ENCODE measurements around the gene MPC2.

DNA sequence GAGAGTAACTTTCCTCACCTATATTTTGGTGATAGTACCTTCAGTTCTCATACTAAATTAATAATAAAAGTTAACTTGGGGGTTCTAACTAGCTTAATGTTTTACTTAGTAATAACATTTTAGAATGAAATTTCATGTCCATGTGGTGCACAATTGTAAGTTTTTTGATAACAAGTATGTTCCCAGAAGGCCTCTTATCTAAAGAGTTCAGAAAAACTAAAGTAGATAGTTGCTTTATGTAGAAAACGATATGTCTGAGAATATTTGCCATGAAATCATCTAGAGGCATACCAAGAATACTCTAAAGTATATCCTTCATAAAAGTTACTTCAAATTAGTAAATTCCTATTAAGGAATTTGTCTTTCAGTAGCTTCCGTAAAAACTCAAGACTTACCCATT is 12.8 kb downstream of the MPC2 start:
- TF ChIP-seq GABPA (IDR thresholded peaks at IDR 0.05; ENCODE audit: low read depth), result no peak
- TF ChIP-seq, protein P1, sequence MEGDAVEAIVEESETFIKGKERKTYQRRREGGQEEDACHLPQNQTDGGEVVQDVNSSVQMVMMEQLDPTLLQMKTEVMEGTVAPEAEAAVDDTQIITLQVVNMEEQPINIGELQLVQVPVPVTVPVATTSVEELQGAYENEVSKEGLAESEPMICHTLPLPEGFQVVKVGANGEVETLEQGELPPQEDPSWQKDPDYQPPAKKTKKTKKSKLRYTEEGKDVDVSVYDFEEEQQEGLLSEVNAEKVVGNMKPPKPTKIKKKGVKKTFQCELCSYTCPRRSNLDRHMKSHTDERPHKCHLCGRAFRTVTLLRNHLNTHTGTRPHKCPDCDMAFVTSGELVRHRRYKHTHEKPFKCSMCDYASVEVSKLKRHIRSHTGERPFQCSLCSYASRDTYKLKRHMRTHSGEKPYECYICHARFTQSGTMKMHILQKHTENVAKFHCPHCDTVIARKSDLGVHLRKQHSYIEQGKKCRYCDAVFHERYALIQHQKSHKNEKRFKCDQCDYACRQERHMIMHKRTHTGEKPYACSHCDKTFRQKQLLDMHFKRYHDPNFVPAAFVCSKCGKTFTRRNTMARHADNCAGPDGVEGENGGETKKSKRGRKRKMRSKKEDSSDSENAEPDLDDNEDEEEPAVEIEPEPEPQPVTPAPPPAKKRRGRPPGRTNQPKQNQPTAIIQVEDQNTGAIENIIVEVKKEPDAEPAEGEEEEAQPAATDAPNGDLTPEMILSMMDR (IDR thresholded peaks at IDR 0.05; ENCODE audit: insufficient read depth, low read length), result no peak
- TF ChIP-seq POLR2AphosphoS5 (IDR thresholded peaks at IDR 0.05; ENCODE audit: low read depth), result no peak
- TF ChIP-seq, protein P2, sequence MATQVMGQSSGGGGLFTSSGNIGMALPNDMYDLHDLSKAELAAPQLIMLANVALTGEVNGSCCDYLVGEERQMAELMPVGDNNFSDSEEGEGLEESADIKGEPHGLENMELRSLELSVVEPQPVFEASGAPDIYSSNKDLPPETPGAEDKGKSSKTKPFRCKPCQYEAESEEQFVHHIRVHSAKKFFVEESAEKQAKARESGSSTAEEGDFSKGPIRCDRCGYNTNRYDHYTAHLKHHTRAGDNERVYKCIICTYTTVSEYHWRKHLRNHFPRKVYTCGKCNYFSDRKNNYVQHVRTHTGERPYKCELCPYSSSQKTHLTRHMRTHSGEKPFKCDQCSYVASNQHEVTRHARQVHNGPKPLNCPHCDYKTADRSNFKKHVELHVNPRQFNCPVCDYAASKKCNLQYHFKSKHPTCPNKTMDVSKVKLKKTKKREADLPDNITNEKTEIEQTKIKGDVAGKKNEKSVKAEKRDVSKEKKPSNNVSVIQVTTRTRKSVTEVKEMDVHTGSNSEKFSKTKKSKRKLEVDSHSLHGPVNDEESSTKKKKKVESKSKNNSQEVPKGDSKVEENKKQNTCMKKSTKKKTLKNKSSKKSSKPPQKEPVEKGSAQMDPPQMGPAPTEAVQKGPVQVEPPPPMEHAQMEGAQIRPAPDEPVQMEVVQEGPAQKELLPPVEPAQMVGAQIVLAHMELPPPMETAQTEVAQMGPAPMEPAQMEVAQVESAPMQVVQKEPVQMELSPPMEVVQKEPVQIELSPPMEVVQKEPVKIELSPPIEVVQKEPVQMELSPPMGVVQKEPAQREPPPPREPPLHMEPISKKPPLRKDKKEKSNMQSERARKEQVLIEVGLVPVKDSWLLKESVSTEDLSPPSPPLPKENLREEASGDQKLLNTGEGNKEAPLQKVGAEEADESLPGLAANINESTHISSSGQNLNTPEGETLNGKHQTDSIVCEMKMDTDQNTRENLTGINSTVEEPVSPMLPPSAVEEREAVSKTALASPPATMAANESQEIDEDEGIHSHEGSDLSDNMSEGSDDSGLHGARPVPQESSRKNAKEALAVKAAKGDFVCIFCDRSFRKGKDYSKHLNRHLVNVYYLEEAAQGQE (IDR thresholded peaks at IDR 0.05; ENCODE audit: insufficient replicate concordance, low read depth), result no peak
- TF ChIP-seq SPI1 (IDR thresholded peaks at IDR 0.05; ENCODE audit: borderline replicate concordance, low read depth), result no peak
